GM06990 (cell line): ENCODE measurements around the gene NEUROD2.

ENCODE experiments used
- DNase-seq: peaks from one replicate; pipeline ENCODE4 v3.0.0-alpha.2; 2011; ENCODE audit not compliant: insufficient read length; ENCODE audit errors: extremely low read depth
- H3K27me3 ChIP-seq: replicated peaks from 2 replicates; pipeline ENCODE4 v1.6.0; 2011; ENCODE audit warnings: low read length; ENCODE audit not compliant: control insufficient read depth, insufficient read depth
- H3K36me3 ChIP-seq: 2 replicates; pipeline ENCODE4 v1.5.1; 2011; ENCODE audit warnings: low read length; ENCODE audit not compliant: control insufficient read depth, insufficient read depth
- H3K4me3 ChIP-seq: replicated peaks from 2 replicates; pipeline ENCODE4 v1.5.1; 2011; ENCODE audit warnings: low read depth, mild to moderate bottlenecking, control low read depth, low read length
- CTCF ChIP-seq: IDR thresholded peaks from 2 replicates; pipeline ENCODE4 v1.5.1; 2011; ENCODE audit warnings: low read length, control low read depth, mild to moderate bottlenecking, inconsistent platforms; ENCODE audit not compliant: insufficient read depth, poor library complexity, severe bottlenecking

Gene NEUROD2

GRCh38 chr17:39615434-39615833 is 7.7 kb upstream of the NEUROD2 start:
- Histone ChIP-seq H3K4me3 (no peak overlapping the region), H3K36me3 (no peaks in the 10 kb centered on the region), H3K27me3 (no peaks in the 10 kb centered on the region)
- no peak for TF ChIP-seq CTCF
- DNase-seq, result no peak

- H3K4me3 ChIP-seq, result no peak overlapping the region
- TF ChIP-seq CTCF, result no peak
- H3K36me3 ChIP-seq, result no peaks in the 10 kb centered on the region
- no peaks in the 10 kb centered on the region for H3K27me3 ChIP-seq
- no peak for DNase-seq
These were observed 6.9 kb upstream of the NEUROD2 start for GRCh38 chr17:39614545-39615157.

- H3K27me3 ChIP-seq, result peaks cover 1% of the 10 kb centered on the region; the same call in 1 of the 2 replicates
- no peak overlapping the region for H3K4me3 ChIP-seq
- no peak for DNase-seq
- TF ChIP-seq CTCF, result no peak
- no peaks in the 10 kb centered on the region for H3K36me3 ChIP-seq
These were observed 5.3 kb upstream of the NEUROD2 start for GRCh38 chr17:39612935-39613464.

- H3K27me3 ChIP-seq, result peaks cover 1% of the 10 kb centered on the region; the same call in 1 of the 2 replicates
- no peak for DNase-seq
These were observed 4.7 kb upstream of the NEUROD2 start for GRCh38 chr17:39612291-39612894.

GRCh38 chr17:39611401-39612112 is 3.8 kb upstream of the NEUROD2 start:
- H3K36me3 ChIP-seq, result no peaks in the 10 kb centered on the region
- TF ChIP-seq CTCF, result no peak
- peaks cover 1% of the 10 kb centered on the region for H3K27me3 ChIP-seq
- DNase-seq, result no peak
- no peak overlapping the region for H3K4me3 ChIP-seq

More at GRCh38 chr17:39612291-39612894, 4.7 kb upstream of the NEUROD2 start:
- no peak for TF ChIP-seq CTCF
- no peak overlapping the region for H3K4me3 ChIP-seq
- H3K36me3 ChIP-seq, result no peaks in the 10 kb centered on the region
